ENCODE measurements around the gene ARID5B.

The ARID5B gene

DNA sequence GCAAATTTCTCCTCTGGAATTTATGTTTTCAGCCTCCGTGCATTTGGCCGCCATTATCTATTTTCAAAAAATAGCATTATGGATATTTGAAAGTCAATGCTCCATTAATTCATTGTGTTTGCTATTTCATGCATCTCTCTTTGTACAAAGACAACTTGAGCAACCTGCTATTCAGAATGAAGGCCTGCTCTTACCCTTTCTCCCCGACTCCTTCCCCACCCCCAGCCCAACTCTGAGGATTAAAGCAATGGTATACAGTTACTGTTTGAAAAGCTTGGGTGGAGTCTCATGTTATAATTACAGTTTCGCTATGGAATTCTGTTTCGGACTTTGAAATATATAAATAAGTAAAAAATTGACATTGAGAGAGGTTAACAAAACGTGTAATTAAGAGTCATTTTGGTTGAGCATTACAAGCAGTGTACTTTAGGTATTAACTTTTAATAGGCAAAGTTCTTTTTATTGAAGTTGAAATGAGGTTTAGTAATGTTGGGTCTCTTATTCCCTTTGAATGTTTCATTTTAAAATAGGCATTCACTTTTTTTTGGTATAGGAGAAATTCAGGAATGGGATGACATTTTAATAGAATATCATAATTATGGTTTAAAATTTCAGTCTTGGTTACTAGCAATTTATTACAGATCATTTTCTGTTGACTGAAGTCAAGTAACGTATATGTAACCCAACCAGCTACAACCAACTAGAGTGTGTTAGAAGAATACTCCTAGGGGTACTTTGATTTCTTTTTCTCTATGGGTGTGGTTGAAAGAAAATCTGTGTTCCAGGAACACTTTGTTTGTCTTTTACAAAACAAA lies 93.1 kb downstream of the ARID5B start:
- DNase-seq, result no peak

DNA sequence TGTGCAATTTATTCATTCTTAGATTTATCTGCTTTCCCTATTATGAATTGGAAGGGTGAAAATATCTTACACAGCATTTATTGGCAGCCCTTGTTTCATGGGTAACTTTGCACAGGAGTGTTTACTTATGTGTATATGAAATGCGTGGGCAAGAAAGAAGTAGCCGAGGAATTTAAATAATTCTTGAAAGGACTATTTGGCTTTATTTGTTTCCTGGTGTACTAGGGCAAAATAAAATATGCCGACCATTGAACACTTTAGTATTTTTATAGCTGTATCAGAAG lies 93.7 kb downstream of the ARID5B start:
- no peak for DNase-seq

DNA sequence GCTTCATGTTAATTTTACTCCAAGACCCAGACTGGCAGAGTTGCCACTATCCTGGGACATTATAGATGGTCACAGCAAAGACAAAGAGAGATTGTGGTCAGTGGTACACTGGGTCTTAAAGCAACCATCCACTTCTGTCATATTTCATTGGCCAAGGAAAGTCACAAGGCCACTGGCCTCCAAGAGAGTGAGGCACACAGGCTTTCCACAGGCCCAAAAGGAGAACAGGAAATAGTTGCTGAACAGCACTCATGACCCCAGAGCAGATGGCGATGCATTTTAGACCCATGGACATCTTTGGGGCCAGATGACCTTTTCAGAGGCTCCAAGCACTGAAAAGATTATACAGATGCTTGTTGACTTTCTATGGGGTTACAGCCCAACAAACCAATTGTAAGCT lies 97.4 kb downstream of the ARID5B start:
- no peak for DNase-seq

DNA sequence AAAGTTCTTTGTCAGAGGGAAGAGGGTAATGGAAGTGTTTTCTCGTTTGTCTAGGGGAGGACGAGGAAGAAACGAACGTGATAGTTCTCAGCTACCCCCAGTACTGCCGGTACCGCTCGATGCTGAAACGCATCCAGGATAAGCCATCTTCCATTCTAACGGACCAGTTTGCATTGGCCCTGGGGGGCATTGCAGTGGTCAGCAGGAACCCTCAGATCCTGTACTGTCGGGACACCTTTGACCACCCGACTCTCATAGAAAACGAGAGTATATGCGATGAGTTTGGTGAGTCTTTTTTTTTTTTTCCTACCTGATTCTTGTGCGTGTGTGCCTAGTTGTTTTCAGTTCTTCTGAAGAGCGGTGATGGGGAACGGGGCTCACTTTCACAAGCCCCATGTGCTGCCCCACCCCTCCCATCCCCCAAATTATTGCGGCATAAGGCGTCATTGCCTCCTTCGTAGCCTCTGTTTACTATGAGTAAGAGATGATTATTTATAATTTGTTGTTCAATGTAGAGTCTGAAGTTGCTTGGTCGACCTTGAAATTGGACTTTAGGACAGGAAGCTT lies 98.6 kb downstream of the ARID5B start:
- DNase-seq, result no peak

DNA sequence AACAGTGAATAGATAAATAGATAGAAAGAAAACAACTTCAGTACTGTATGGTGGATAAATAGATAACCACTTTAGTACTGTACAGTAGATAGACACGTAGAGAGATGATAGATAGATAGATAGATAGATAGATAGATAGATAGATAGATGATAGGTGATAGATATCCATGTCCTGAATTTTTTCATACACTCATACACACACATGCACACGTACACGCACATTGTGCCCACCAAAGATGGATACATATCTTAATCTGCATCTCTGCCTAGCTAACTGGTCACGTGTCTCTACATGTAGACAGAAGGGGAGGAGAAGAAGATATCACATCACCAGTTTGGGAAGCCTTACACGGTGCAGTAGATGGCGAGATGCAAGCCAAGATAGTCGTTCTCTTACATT lies 99.2 kb downstream of the ARID5B start:
- no peak for DNase-seq

DNA sequence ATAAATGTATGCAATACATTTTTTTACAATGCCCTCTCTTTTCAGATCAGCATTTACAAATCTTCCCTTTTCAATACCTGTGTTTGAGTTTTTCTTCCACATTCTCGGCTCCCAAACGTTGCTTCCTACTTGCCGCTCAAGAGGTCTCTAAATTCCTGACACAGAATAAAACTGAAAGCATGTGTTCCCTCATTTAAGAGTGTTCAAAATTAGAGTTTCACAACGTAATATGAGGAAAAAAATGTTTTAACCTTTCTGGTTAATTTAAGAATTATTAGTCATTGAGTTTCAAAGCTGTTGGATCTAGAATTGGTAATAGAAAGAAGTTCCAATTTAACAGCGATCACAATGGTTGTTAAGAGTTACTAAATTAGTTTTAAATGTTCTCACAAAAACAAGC lies 100.4 kb downstream of the ARID5B start:
- no peak for DNase-seq

DNA sequence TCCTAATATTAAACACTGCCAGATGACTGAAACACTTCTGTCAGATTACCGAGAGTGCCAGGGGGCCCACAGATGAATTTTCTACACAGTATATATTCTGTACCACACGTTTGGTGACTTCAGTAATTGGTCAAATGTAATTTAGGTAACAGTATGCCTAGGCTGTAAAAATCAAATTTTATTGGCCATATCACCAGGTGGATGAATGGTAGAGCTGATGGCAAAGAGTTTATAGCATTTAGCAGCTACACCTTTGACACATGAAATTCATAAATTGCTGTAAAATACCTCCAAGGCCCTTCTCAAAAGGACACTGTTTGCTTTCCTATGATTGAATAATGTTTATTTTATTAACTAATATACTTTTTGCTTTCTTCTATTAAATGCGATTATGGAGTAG lies 101.3 kb downstream of the ARID5B start:
- no peak for DNase-seq

DNA sequence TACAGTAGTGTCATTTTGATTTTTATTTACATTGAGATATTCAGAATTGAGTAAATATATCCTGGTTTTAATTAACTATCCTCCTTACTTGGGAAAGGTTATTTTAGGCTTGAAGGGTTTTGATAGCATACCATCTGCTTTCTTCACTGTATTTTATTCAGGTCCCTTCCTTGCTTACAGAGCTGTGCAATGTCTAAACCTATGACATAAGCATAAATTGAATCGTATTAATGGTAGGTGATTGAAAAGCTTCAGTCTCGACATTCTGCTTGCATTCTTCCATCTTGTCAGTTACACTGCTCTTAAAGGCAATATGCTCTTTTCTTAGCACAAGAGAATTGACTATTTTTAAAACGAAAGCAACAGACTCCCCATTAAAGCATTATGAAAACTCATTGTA lies 102.5 kb downstream of the ARID5B start:
- no peak for DNase-seq

DNA sequence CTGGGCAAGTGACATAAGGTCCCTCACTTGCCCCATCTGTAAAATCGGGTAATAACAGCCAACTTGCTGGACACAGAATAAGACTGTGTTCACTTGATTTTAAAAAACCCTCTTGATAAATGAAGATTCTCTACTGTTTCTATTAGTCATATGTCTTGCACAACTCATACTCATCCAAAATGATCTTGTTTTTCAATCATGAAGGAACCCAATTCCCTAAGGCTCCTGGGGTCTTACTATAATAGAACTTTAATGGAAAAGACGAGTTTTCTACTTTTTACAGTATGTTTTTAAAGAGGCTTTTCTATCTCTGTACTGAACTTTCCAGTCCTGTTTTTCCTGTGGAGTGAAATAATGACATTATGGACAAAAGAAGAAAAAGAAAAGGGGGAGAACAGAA lies 103.8 kb downstream of the ARID5B start:
- DNase-seq, result no peak

DNA sequence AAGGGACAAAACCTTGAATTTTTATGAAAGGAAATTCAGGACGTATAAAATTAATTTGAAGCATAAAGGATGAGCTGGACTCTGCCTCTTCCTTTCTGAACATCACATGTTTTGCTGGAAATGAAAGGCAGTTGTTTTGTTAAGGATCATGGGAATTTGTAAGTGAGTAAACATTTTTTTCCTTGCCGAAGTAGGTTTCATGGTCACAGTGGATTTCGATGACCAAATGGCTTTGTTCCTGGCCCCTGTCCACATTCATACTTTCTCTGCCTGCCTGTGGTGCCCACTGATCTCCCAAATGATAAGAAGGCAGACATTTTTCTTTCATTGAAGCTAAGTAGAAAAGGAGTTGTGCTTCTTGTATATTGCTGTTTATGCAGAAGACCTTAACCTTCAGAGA lies 104.2 kb downstream of the ARID5B start:
- no peak for DNase-seq

DNA sequence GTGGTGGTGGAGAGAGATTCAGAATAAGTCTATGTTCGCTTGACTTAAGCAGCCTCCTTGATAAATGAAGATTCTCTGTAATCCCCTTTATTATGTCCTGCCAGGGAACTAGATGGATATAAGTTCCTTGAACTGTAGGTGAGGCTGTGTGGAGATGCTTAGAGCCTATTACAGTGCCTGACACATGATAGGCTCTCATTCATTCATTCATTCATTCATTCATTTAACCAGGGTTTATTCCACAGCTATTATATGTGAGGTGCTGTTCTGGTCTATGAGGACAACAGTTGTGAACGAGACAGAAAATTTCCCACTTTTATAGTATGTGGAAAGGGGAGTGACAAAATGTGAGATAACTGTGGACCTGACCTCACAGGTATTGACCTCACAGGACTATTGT lies 105.6 kb downstream of the ARID5B start:
- no peak for DNase-seq

DNA sequence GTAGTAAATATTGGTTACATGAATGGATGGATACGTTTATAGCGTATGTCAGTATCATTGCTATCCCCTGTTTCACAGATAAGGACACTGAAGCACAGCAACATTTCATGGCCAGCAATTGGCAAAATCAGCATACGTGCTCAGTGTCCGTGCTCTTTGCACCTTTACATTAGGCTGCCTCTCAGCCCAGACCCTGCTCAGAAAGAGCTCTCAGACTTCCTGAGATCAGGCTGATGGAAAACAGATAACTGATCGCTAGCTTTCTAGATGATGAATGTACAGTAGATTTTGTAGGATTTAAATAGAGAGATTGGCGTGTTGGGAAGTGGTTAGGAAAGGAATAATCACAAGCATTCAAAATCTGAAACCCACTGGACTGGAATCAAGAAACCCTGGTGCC lies 106.7 kb downstream of the ARID5B start:
- DNase-seq, result no peak

DNA sequence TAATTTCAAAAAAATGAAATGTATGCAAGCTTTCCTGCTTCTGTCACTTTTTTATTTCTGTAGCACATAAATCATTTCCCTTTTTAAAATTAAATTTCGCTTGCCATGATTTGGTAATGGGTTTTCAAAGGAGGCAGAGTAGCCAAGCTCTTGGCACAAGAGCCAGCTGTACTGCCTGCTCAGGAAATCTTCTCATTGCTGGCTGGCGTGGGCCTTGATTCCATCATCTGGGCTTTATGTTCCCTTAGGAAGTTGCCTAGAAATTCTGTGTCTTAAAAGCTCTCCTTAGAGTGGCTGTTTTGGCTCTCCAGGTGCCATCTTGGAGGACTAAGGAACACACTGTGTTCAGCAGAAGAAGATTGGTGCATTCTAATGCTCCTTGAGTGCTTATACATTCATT lies 107.4 kb downstream of the ARID5B start:
- DNase-seq, result no peak

DNA sequence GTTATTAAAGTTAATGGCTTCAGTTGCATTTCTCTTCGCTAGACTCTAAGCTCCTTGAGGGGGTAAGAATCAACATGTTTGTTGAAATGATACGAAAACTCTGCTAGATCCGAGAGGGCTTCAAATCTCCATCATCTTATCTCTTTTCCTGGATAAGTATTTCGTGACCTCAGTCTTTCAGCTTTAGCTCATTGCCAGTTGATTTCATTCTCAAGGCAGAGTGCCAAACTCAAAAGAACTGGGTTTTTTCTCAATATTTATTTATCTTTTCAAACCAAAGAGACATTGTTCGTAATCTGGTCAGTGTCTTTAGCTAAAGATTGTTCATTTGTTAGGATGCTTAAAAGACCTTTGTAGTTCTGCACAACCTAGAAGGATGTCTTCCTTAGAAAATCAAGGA lies 108.9 kb downstream of the ARID5B start:
- no peak for DNase-seq

DNA sequence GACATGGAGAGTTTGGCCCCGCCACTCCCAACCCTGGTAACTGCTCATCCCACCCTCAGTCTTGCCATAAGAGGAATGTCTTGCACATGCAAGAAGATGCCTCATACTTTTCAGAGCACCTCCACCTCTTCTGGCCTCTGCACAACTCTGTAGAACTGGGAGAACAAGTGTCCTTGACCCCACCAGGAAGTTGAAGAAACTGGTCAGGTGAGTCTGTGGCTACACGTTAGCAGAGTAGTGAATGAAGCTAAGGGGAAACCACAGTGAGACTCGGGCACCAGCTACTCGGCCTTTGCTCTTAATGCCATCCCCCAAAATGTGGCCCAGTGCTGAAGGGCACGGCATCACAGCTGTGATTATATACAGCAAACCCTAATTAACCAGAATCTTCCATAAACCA lies 110.1 kb downstream of the ARID5B start:
- DNase-seq, result no peak

DNA sequence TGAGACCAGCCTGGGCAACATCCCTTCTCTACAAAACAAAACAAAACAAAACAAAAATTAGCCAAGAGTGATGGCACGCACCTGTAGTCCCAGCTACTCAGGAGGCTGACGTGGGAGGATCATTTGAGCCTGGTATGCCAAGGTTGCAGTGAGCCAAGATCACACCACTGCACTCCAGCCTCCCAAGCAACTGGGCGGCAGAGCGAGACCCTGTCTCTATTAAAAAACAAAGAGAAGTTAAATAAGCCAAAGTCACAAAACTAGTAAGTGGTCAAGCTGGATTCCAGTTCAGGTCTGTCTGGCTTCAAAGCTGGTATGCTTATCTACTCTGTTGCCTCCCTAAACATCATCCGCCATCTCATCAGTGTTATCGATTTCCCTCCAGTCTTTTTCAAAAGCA lies 110.8 kb downstream of the ARID5B start:
- no peak for DNase-seq

DNA sequence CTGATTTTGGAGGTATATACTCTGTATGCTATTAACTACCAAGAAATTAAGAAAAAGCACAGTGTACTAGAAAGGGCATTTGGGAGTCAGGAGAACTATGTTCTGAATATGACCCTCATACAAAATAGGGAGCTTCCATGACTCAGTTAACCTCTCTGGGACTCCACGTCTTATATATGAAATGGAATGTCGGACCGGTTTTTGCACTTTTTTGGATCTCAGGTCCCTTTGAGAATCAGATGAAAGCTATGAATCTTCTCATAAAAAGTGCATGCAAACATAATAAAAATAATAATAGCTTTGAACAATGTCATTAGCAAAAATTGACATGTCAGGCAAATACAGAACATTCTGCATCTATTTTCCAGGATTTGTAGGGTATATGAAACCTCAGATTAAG lies 113.0 kb downstream of the ARID5B start:
- no peak for DNase-seq

DNA sequence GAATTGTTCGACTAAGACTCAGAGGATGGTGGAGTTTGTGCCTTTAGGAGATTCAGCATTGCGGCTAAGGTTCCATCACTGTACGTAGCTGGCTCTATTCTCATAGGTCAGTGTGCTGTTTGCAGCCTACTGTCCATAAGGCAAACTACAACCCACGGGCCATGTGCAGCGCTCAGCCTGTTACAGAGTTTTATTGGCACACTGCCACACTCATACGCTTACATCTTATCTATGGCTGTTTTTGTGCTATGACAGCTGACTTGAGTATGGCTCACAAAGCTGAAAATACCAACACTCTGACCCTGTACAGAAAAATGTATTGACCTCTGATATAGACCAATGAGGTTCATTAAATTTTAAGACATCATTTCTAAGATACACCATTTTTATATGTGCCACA lies 114.5 kb downstream of the ARID5B start:
- no peak for DNase-seq

DNA sequence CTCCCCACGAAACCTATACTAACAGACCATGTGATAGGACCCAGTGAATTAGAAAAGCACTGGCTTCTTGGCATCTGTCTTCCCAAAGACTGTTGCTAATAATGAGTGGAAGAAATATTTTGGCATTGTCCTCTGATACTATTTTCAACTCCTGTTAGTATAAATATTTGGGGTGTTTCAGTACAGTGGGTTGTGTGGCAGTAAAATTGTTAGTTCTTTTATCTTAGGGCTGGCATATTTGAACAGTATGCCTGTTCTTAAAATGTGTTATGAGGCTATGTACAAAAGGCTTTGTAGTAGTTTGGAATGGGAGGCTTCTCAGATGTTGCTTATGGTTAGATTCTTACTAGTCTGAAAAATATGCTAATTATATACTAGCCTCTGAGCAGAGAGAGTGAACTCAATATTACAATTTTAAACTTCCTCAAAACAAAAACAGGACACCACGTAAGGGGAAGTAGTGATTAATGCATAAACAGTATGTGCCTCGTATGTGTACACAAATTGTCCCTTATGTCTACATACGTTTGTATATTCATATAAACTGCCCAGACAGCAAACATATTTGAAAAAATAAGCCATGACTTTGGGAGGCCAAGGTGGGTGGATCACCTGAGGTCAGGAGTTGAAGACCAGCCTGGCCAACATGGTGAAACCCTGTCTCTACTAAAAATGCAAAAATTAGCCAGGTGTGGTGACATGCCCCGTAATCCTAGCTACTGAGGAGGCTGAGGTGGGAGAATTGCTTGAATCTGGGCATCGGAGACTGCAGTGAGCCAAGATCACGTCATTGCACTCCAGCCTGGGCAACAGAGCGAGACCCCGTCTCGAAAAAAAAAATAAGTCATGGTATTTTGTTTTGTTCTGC lies 115.4 kb downstream of the ARID5B start:
- DNase-seq, result no peak

DNA sequence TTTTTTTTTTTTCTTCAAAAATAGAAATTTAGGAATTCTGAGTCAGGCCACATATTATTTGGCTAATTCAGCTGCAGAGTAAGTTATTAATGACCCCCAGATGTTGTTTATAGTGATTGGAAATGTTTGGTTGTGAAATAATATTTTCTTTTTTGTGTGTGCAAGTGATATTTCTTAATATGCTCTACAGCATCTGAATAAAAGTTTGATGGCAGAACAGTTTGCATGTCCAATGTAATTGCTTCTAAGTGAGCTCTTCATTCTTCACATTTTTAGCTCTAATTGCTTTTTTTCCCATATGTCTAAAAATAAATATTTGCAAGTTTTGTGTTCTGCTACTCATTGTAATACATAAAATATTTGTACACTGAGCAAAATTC lies 116.0 kb downstream of the ARID5B start:
- no peak for DNase-seq

DNA sequence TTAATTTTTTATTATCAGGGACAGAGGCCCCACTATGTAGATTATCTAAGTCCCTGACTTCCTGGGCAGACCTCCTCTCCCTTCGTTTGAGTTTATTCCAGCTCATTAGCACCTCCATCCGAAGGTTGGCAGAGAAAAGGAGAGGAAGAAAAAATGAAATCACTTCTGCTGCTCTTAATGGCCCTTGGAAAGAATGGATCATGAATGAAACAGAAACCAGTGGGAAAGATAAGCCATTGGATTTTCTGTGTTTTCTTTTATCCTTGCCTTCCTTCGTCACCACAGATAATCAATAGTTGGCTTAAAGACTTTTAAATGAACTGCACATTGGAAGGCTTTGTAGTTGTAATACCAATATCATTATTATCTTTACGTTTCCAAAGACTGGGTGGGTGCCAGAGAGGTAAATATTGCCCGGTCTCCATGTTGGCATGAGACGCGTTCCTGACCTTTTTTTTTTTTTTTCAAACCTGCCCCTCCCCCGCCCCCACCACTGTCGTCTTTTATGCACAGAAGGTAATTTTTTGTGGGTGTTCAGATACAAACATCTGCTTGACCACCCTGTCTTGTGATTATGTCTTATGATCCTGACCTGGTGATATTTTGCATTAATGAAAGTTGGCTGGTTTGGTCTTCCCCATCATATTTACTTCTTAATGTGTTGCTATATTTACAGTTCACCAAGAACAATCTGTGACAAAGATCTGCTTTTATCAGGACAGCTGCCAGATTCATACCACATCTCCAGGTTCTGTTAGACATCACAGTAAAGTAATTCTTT lies 116.8 kb downstream of the ARID5B start:
- no peak for DNase-seq

DNA sequence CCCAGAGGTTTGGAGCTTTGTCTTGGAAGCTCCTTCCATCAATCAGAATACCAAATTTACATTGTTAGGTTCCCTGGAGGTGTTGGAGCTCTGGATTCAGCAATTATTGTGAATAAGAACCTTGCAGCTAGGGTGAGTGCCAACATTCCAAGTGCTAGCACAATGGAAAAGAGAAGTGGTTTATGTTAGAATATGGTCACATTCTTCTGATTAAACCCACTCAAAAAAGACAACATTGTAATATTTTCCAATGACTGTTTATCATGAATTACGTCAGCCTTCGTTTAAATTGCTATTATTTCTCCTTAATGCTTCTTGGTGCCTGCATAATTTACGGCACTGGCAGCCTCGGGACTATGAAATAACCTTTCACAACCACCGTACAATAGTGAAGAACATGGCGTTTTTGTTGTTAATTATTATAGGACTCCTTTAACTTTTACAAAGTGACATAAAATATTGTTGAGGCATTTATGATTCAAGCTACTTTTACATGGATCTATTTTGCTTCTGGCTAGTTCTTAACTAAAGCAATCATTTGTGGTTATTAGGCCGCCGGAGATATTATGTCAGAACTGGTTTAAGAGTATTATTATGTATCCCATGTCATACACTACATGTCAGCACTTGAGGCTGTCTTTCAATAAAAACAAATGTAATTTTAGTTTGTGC lies 117.7 kb downstream of the ARID5B start:
- DNase-seq, result no peak

Measured in DMS 273 treated with DMSO at 0.1 percent for 48 hours (cell line).